ENCODE results near the gene ABHD8. TPM values are rescaled to one million over a fixed set of nuclear protein-coding genes. Genes with fewer than 3 reads are reported as not detected.

Gene ABHD8
- total and polyA plus RNA-seq, 2 of the 4 experiments (the other 2 are of a cell fraction) = 3.9 to 10.2 TPM

- TF ChIP-seq NFE2L2 (IDR thresholded peaks at IDR 0.05; ENCODE audit: low read depth, low read length) = no peak
- TF ChIP-seq RFX5 (IDR thresholded peaks at IDR 0.05; ENCODE audit: low read depth, low read length) = no peak
- TF ChIP-seq SMC3 (IDR thresholded peaks at IDR 0.05; ENCODE audit: low read depth, low read length) = no peak
- TF ChIP-seq MAFK (IDR thresholded peaks at IDR 0.05; ENCODE audit: low read depth, low read length) = no peak
- no peak for TF ChIP-seq CEBPB (IDR thresholded peaks at IDR 0.05; ENCODE audit: low read depth, low read length)
- TF ChIP-seq POLR2A (IDR thresholded peaks at IDR 0.05; ENCODE audit: low read depth, low read length) = no peak
These were observed 49.5 kb upstream of the ABHD8 start (continued) for GRCh38 chr19:17352608-17353280.

GRCh38 chr19:17351815-17352435 lies 48.7 kb upstream of the ABHD8 start:
- Histone ChIP-seq H3K4me2 (ENCODE audit: low read depth, low read length) (no peak overlapping the region), H3K18ac (ENCODE audit: low read depth, low read length) (no peak overlapping the region), H3K27me3 (ENCODE audit: control insufficient read depth, insufficient read depth, low read length) (peaks cover 8% of the 10 kb centered on the region; the same call in 1 of the 2 replicates), H2BK5ac (ENCODE audit: low read depth, low read length, poor library complexity, severe bottlenecking) (no peak overlapping the region), H3K23ac (ENCODE audit: low read depth, low read length) (no peak overlapping the region), H3K36me3 (ENCODE audit: control insufficient read depth, insufficient read depth, low read length) (no peaks in the 10 kb centered on the region), H2BK15ac (ENCODE audit: low read depth, low read length) (no peak overlapping the region), H4K20me1 (ENCODE audit: insufficient read depth, low read length) (no peaks in the 10 kb centered on the region; the same call in 1 of the 2 replicates), H2AK5ac (ENCODE audit: low read depth, low read length) (no peak overlapping the region; the same call in 1 of the 2 replicates), H2BK120ac (ENCODE audit: low read depth, low read length) (no peak overlapping the region), H3K4me1 (ENCODE audit: control insufficient read depth, insufficient read depth, low read length) (0 out of 2 replicates have a peak, but pooled peaks cover 2% of the 10 kb centered on the region), H2BK20ac (ENCODE audit: low read depth, low read length) (no peak overlapping the region), H3K9me3 (ENCODE audit: control insufficient read depth, insufficient read depth, low read length) (no peaks in the 10 kb centered on the region), H3K79me1 (ENCODE audit: low read depth in 1 of 2, low read length in 2 of 2) (no peaks in the 10 kb centered on the region), H3K4me3 (ENCODE audit: insufficient read depth, low read depth, low read length) (no peak overlapping the region), H2AFZ (replicated peaks; ENCODE audit: low read length, poor library complexity) (peak overlapping the region; percentile 43), H3K9me1 (ENCODE audit: insufficient read depth, low read length) (no peaks in the 10 kb centered on the region), H3K14ac (replicated peaks; ENCODE audit: low read depth, low read length) (no peak overlapping the region), H3K56ac (ENCODE audit: extremely low read depth, insufficient read depth, low read length) (no peak overlapping the region), H4K5ac (ENCODE audit: low read depth, low read length) (no peak overlapping the region), H4K8ac (ENCODE audit: low read depth in 2 of 2, low read length in 2 of 2) (no peak overlapping the region), H4K91ac (ENCODE audit: insufficient read depth, low read depth, low read length) (no peak overlapping the region), H2AK9ac (replicated peaks; ENCODE audit: low read depth, low read length, poor library complexity) (no peak overlapping the region), H3K27ac (ENCODE audit: insufficient read depth, low read length) (no peak overlapping the region), H3K4ac (ENCODE audit: low read depth, low read length) (no peak overlapping the region), H3K9ac (ENCODE audit: low read depth, low read length) (no peak overlapping the region)
- DNase-seq = no peak
- TF ChIP-seq NFE2L2 (IDR thresholded peaks at IDR 0.05; ENCODE audit: low read depth, low read length) (no peak), MXI1 (IDR thresholded peaks at IDR 0.05; ENCODE audit: borderline replicate concordance, low read depth, low read length) (no peak), RCOR1 (IDR thresholded peaks at IDR 0.05; ENCODE audit: insufficient replicate concordance, low read length) (no peak)
- 91% methylated on average over 21 of the region's 45 CpGs; no CpG with 5 or more reads in 1 of the 2 experiments for WGBS, 2 experiments (ENCODE audit: extremely low coverage in 2 of 2, insufficient read length in 1 of 2)
- CTCF ChIA-PET = no interaction called here
- dilution Hi-C loops (cut with HindIII; ENCODE audit: low sequenced_read_pairs, unreplicated experiment) (no loop called here), in situ Hi-C loops (cut with MboI; ENCODE audit: low sequenced_read_pairs) (no loop called here), intact Hi-C loops (cut with micrococcal nuclease) (no loop called here)
- POLR2A ChIA-PET (ENCODE audit: unreplicated experiment) = no interaction called here
- no peak for ATAC-seq (ENCODE audit: low read depth)
- BruUV-seq (replicated peaks) = no TSS peak

Measured in IMR-90 (cell line).